Fibroblast of gingiva (primary cell): Measurements from ENCODE around the gene NIBAN1.

Experiments used
- DNase-seq: peaks from one replicate; pipeline ENCODE4 v3.0.0-alpha.2; 2011; ENCODE audit warnings: low read depth

The NIBAN1 gene

GRCh38 chr1:184945678-184946412 lies 28.5 kb downstream of the NIBAN1 start:
- peak; percentile 69 for DNase-seq

GRCh38 chr1:184945029-184945428 lies 29.3 kb downstream of the NIBAN1 start:
- DNase-seq, result peak; percentile 42

- no peak for DNase-seq
These were observed 30.3 kb downstream of the NIBAN1 start for GRCh38 chr1:184943998-184944397.

DNA sequence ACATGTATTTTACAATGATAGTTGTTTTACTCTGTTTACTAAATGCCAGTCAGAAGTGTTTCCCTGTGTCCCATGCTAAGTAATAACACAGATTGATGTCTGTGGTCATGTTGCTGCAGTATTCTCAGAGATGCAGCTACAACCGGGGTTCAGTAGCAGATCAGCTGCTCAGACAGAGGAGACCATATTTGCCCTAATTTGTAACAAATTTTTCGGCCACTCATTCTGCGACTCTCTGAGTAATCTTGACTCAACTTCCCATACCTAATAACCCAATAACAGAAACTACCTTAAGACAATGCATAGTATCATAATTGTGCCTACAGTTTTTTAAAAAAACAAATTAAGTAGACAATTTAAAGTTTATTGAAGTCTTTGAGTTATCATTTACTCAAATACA lies 32.6 kb downstream of the NIBAN1 start:
- DNase-seq, result no peak

- DNase-seq, result no peak
These were observed 32.9 kb downstream of the NIBAN1 start for GRCh38 chr1:184941410-184941733.

- DNase-seq, result no peak
These were observed 33.5 kb downstream of the NIBAN1 start for GRCh38 chr1:184940694-184941409.

DNA sequence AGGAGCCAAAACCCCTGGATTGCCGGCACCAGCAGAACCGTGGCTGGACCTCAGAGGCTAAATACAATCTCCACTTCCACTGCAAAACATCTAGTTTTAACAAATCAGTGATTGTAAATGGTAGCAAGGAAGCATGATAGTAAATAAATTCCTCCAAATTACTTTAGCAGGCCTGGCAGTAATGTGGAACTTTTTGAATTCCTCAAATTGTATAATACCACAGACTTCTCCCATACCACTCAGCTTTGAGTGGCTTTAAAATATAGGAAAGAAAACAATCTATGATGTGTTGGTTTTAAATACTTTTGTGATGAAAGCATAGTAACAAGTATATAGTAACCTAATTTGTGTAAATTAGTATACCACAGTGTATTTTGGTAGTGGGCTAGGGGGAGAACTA lies 34.1 kb downstream of the NIBAN1 start:
- DNase-seq, result peak; percentile 19

DNA sequence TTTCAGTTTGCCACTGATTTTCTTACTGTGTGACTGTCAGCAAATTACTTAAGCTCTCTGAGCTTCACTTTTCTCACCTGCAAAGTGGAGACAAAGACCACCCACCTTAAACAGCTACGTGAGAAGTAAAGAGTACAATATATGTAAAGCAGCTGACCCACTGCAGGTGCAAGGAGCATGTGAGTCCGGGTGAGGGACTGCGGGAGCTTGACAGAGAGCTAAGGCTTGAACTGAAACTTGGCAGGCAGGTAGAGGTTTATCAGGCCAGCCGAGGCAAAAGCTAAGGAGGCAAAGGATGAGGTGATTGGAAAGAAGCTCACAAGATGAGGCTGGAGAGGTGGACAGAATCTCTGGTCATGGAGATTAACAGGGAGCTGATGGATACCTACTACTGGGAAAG lies 36.6 kb downstream of the NIBAN1 start:
- DNase-seq, result no peak

GRCh38 chr1:184935920-184936798 lies 38.1 kb downstream of the NIBAN1 start:
- DNase-seq, result peak; percentile 28

GRCh38 chr1:184933944-184934343 lies 40.4 kb downstream of the NIBAN1 start:
- no peak for DNase-seq

DNA sequence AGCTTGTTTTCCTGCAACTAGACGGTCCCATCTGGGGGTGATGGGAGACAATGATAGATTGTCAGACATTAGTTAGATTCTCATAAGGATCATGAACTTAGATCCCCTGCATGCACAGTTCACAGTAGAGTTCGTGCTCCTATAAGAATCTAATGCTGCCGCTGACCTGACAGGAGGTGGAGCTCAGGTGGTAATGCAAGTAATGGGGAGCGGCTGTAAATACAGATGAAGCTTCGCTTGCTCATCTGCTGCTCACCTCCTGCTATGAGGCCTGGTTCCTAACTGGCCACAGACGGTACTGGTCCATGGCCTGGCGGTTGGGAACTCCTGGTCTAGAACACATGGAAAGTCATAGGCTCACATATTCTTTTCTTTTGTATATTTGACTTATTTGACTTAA lies 42.0 kb downstream of the NIBAN1 start:
- DNase-seq, result no peak

DNA sequence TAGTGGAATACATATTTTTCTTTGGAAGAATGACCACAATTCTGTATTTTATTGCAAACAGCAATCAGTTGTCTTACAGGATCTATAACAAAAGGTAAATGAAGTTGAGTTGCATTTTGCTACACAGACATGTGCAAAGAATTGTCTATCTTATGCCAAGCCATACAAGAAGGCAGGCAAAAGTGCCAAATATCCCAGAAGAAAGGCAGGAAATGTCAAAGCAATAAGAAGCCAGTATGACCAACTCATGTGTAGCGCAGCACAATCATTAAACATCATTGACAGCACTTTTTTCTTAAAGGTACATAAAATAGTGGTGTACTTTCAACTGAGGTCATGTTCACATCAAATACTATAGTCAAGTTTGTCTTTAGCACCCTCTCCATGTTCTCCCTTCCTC lies 42.7 kb downstream of the NIBAN1 start:
- DNase-seq, result no peak

DNA sequence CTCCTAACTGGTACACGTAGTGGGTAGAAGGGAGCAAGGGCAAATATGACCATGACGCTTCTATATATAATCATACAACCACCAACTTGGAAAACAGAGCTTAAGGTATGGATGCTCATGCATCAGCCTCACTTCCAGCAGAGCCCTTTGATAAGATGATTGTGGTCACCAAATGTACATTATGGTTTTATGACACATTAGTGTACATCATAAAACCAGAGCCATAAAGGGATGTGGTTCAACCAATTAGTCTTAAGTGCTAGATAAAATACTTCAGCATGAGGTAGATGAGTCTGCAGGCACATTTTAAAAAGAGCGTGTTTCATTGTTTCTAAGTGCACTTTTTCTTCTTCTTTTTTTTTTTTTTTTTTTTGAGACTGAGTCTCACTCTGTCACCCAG lies 43.7 kb downstream of the NIBAN1 start:
- DNase-seq, result no peak

GRCh38 chr1:184930232-184930631 lies 44.1 kb downstream of the NIBAN1 start:
- no peak for DNase-seq

- DNase-seq, result no peak
These were observed 44.6 kb downstream of the NIBAN1 start for GRCh38 chr1:184929711-184930202.

GRCh38 chr1:184928394-184928793 lies 45.9 kb downstream of the NIBAN1 start:
- DNase-seq, result no peak
